Measurements from ENCODE around the gene ASH1L.

The ASH1L gene

GRCh38 chr1:155286544-155286943 lies 276.1 kb downstream of the ASH1L start:
- TF ChIP-seq CTCF (conservative IDR thresholded peaks at IDR 0.05; ENCODE audit: low read depth, low read length): no peak
- H3K4me3 ChIP-seq (ENCODE audit: low read length): no peak overlapping the region
- DNase-seq (ENCODE audit: low read depth): no peak

GRCh38 chr1:155285631-155286044 lies 277.0 kb downstream of the ASH1L start:
- no peak for TF ChIP-seq CTCF (conservative IDR thresholded peaks at IDR 0.05; ENCODE audit: low read depth, low read length)
- no peak overlapping the region for H3K4me3 ChIP-seq (ENCODE audit: low read length)
- no peak for DNase-seq (ENCODE audit: low read depth)
